Activated CD4-positive, alpha-beta T cell treated with anti-CD3 and anti-CD28 coated beads, Interleukin-2, amount 50 U/mL, for 48 hours (primary cell): Measurements from ENCODE around the gene STPG3.

ENCODE experiments used
- DNase-seq, 2 experiments: peaks; one replicate each; pipeline ENCODE4 v3.0.0-alpha.2; 2020

STPG3 gene

DNA sequence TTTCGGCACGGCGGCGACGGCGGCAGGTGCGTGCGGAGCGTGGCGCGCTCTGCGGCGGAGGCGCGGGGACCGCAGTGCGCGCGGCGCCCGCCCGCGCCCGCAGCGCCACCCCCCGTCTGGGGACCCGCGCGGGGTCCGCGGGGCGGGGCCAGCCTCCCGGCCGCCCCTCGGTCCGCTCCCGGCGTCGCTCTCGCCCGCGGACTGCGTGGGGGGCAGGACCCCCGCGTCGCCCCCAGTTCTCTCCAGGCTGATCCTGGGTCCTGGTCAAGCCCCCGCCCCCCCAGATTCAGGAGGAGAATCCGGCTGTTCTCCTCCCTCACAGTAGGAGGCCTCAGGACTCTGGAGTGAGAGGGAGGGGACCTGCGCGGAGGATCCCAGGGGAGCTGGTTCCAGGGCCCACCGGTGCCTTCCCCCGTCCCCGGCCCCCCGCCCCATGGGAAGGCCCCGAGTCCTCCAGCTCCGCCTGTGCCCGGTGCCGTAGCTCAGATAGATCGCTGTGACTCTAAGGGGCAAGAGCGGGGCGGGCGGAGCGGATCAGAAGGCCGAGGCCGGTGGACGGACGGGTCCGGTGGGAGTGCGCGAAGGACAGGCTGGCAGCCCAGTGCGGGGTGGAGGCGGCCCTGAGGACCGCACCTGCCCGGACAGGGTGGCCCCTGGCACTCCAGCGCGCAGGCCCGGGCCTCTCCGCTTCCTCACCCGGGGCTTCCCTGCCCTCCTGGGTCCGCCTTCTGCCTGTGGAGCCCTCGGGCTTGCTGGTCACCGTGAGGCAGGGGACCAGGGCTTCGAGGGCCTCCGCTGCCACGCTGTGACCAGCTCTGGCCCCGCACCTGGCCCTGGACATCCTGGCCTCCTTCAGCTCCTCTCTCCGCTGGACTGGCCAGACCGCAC lies 28.7 kb upstream of the STPG3 start, which contains the start of gene RNF208:
Gene RNF208 (minus strand): TSS at position 51 of the 888 bp plus-strand sequence. CDS start 1,028 bp downstream, outside the sequence.
- DNase-seq = no peak

GRCh38 chr9:137223078-137223970 lies 27.8 kb upstream of the STPG3 start:
- DNase-seq = peak; percentile 97 to 98

DNA sequence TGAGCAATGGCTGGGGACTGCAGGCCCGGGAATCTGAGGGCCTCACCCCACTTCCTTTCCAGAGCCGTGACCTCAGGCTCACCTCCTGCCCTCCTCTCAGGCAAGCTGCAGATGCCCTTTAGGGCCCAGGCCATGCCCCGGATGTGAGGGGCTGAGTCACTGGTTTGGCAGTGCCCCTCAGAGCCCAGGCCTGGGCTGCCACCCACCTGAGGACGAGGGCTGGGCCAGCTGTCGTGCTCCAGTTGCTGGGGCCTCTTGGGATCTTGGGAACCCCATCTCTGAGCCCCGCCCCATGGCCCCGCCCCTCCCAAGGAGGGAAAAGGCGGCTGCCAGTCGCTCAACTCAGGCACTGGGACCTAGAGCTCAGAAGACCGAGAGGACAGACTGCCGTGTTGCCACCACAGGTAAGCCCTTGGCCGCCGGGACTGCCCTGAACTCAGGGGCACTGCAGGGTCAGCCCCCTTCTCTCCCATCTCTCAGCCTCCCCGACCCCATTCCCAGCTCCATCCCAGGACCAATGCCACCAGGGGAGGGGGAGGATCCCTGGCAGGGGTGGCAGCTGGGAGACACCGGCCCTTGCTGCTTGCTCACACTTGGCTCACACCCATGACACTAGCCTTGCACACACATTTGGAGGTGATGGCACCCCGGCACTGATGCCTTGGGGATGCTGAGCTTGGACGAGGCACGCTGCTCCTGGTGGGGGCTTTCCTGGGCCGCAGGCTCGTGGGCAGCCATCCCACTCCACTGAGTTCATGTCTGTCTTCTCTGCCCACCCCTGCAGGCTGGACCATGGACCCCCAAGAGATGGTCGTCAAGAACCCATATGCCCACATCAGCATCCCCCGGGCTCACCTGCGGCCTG lies 26.0 kb upstream of the STPG3 start, which contains the start of gene CYSRT1:
Gene CYSRT1 (plus strand): TSS at position 345 of the 865 bp plus-strand sequence. CDS start 448 bp downstream, at position 793.
- DNase-seq = peak in 1 of 2 experiments; percentile 31

DNA sequence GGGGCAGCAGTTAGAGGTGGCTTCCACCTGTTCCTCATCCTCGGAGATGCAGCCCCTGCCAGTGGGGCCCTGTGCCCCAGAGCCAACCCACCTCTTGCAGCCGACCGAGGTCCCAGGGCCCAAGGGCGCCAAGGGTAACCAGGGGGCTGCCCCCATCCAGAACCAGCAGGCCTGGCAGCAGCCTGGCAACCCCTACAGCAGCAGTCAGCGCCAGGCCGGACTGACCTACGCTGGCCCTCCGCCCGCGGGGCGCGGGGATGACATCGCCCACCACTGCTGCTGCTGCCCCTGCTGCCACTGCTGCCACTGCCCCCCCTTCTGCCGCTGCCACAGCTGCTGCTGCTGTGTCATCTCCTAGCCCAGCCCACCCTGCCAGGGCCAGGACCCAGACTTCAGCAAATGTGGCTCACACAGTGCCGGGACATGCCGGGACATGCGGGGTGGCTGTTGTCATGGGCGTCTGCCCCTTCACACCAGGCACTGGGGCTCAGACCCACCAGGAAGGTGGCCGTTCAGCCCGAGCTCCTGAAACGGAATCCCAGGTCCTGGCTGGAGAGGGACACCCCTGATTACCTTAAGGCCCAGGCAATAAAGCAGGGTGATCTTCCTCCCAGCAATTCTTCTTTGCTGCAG lies 25.3 kb upstream of the STPG3 start:
- no peak for DNase-seq

DNA sequence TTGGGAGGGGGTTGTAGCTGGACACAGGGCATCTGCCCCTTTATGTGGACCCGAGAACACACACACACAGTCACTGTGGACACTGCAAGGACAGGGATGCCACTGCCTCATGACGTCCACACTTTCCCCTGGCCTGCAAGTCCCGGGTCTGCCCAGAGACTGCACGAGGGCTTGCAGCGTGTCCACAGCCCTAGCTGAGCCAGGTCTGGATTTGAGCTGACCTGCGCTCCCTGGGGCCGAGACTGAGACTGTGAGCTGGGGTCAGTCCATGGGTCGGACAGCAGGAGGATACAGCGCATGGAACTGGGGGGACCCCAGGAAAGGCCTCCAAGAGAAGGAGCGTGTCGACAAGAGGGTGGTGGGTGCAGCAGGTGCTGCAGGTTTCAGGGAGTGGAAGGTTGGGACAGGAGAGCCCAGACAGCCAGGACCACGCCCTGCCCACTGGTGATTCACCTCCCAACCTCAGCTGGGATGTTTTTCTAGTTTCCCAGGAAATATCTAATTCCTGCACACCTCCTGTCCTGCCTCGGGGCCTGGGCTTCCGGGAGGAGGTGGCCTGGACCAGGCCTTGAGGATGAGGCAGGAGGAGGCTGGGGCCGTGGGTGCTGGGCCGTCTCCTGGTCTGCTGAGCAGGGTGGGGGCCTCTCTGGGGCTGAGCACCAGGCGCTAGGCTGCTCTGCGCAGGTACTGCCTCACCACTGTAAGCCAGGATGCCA lies 24.6 kb upstream of the STPG3 start:
- no peak for DNase-seq

DNA sequence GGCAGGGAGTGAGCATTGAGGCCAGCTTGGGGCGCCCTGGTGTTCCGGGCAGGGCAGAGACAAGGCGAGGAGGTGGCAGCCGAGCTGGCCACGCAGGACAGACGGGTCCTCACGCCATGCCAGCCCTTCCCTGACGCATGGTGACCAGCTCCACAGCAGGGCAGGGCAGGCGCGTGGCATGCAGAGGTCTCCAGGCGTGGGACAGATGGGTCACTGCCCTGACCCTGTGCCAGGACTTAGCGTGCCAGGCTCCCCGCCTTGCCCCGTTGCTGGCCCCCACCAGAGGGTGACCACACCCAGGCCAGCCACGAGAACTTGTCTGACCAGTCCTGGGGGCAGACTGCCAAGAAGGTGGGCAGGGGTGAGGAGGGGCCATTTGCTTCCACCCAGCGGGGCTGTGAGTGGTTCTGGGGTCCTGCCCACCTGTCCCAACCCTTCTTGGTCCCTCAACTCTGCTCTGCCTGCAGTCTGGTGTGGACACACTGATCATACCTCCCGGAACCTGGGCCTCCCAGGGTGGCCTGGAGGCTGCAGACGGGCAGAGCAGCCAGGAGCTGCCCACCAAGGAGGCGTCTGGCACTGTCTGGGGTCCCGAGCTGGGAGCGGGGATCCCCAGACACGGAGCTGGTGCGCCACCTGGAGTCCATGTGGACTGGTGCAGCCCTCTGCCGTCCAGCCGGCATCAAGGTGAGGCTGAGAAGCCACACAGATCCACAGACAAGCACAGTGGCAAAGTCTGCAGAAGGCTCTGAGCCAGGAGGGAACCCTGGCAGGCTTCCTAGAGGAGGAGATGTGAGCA lies 23.8 kb upstream of the STPG3 start, which contains the start of gene RNF224:
Gene RNF224 (plus strand): TSS at position 449 of the 799 bp plus-strand sequence. CDS start 834 bp downstream, outside the sequence.
- DNase-seq = peak; percentile 83 to 87

GRCh38 chr9:137227853-137228505 lies 23.1 kb upstream of the STPG3 start:
- no peak for DNase-seq

- no peak for DNase-seq
Measured at GRCh38 chr9:137228506-137228967, 22.5 kb upstream of the STPG3 start.

DNA sequence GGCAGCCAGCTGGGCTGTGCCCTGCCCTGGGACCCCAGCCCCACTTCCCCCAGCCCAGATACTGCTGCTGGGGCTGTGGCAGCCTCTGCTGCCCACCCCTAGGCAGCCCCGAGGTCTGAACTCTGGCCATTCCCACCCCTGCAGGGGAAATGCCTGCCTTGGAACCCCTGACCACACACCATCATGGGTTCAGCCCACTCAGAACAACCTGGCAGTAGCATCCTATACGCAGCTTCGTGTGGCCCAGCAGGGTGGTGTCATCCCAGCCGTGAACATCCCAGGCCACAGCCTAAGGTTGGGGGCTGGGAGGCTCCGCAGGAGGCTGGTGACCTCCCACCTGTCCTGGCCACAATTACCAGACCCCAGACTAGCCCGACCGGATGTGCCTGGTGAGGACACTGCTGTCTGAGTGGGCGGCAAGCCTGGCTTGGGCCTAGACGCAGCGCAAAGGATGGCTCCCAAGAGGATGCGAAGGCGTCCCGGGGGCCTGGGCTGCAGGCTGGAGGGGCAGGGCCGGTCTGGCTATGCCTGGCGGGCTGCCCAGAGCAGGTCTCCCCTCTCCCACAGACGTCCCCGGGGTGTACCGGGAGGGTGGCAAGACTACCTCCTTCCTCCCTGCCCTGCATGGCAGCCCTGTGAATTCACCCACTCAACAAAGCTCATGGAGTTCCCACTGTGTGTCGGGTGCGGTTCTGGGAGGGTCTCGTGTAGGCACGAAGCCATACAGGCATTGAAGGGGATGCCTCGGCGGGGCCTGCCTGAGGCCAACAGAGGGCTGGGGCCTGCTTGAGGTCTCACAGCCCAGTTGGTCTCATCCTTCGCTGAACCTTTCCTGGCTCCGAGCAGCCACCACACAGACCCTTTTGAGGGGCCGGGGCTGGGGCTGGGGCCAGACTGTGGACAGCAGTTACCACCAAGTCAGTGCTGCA lies 21.9 kb upstream of the STPG3 start:
- DNase-seq = no peak

GRCh38 chr9:137229903-137230704 lies 21.0 kb upstream of the STPG3 start:
- DNase-seq = no peak

- no peak for DNase-seq
Measured at GRCh38 chr9:137230705-137231371, 20.2 kb upstream of the STPG3 start, which contains the start of gene SLC34A3. Gene SLC34A3 (plus strand): TSS chr9:137230901. CDS start chr9:137231703, 802 bp downstream.

DNA sequence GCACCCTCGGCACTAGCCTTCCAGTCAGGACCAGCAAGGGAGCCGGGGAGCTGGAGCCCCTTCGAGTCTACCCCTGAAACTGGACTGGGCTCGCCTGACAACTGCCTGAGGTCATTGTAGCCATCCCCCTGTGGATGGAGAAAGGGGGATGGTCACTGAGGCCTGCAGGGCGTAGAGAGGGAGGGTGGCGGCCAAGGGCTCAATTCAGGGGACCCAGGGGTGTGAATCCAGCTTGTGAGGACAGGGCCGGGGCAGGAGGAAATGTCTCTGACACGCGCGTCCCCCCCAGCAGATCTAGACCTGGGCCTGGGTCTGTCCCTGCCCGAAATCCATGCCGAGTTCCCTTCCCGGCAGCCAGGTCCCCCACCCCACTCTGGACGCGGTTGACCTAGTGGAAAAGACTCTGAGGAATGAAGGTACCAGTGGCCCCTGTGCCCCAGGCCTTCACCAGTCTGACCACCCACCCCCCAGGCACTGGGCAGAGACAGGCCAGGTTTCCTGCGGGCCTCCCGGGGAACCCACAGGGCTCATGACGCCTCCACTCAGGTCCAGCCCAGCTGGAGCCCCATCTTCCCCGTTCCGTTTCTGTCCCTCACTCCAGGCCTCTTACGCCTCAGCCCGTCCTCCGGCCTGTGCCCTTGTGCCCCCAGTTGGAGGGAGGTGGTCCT lies 19.6 kb upstream of the STPG3 start:
- no peak for DNase-seq

DNA sequence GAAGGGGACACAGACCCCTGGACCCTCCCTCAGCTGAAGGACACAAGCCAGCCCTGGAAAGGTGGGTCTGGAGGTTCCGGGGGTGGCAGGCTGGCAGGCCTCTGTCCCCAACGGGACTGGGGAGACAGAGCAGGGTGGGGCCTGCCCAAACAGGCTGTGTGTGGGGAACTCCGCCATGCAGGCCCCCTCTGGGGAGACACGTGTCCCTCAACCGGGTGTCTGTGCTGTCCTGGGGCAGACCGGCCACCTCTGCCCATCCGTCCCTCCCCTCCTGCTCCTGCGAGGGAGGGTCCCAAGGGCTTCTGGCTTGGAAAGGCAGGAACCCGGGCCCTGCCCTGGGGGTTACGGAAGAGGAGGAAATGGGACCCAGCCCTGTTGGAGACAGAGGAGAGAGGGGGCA lies 19.0 kb upstream of the STPG3 start:
- no peak for DNase-seq

DNA sequence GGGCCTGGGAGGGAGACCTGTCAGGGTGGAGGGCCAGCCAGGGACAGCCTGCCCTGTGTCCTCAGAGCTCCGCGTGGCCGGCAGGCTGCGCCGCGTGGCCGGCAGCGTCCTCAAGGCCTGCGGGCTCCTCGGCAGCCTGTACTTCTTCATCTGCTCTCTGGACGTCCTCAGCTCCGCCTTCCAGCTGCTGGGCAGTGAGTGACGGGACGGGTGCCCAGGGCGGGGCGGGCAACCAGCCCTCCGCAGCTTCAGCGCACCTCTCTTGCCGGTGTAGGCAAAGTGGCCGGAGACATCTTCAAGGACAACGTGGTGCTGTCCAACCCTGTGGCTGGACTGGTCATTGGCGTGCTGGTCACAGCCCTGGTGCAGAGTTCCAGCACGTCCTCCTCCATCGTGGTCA lies 18.6 kb upstream of the STPG3 start:
- DNase-seq = no peak

DNA sequence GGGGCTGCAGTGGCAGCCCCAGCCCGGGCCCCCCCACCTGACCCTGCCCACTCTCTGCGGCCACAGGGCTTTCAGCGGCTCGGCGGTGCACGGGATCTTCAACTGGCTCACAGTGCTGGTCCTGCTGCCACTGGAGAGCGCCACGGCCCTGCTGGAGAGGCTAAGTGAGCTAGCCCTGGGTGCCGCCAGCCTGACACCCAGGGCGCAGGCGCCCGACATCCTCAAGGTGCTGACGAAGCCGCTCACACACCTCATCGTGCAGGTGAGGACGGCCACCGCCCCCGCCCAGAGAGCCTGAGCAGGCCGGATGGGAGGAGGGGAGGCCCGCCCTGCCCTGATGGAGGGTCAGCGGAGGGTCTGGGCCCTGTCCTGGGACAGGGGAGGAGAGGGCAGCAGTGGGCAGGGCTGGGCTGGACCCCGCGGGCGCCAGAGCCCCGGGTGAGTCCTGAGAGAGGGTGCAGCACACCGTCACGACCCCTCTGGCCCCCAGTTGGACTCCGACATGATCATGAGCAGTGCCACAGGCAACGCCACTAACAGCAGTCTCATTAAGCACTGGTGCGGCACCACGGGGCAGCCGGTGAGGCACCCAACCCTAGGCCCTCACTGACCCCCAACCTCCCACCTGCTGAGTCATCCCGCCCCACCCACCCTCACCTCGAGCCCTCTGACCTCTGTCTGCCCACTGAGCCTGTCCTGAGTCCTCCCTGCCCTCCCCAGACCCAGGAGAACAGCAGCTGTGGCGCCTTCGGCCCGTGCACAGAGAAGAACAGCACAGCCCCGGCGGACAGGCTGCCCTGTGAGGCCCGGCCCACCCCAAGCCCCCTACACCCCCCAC lies 17.7 kb upstream of the STPG3 start:
- no peak for DNase-seq
